Skin of body (tissue), 2 donors: ENCODE data around the gene OPCML. TPM values are rescaled to one million over a fixed set of nuclear protein-coding genes. Genes with fewer than 3 reads are reported as not detected.

Experiments
- DNase-seq: peaks from one replicate; lab custom pipeline; 2025; lab: John Stamatoyannopoulos, UW
- total RNA-seq: library from RNA; depleted of rRNA; stranded (reverse); fragments of >200 nt; gene quantifications from one replicate; pipeline ENCODE4 v1.2.3, GENCODE V29; 2014

The OPCML gene
- total RNA-seq, 1 donor from 2014 or later, result 0.49 TPM

DNA sequence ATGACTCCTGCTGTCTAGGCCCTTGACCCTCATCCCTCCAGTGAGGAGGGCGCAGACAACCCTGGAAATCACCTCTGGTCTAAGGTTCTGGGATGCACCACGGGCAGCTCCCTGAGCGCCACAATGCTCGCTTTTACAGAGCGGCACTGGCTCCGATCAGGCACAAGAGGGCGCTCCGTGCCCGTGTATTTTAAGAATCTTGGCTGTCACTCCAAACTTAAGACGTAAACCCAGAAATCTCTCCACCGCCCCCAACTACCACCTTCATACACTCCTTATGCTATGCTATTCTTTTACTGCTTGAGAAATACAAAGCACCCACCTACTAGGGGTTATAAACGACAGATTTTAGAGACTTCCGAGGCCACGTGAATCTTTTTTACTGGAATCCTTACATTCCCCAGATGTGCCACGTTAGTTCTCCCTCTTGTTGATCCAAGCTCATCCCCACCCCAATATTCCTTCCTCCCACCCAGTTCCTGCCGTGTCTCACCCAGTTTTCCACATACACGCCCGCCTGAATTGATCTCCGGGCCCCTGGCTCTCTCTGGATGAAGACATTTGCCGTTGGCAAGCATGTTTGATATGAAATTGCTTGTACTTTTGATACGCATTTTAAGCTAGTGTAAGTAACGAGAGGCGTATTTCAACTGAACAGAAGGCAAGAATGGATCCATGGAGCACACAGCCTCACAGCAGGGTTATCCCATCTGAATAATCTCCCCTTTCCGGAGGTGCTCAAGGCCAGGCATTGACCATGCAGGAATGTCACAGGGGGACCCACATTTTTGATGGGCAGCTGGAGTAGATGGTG lies 453.5 kb downstream of the OPCML start:
- DNase-seq, result no peak

DNA sequence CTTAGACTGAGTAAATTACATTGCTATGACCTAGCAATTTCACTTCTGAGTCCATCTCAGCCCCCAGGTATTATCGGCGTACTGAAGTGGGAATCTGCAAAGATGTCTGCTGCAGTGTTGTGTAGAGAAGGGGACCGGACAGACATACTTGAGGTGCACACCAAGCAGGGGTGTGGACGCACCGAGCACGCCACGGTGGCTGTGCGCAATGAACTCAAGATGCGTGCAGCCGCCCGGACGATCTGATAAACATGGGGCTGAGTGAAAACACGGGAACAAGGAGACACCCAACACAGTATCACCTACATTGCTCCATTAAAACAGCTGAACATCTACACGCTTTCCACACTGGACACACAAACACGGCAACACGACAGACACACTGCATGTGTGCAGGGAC lies 454.3 kb downstream of the OPCML start:
- DNase-seq, result no peak

DNA sequence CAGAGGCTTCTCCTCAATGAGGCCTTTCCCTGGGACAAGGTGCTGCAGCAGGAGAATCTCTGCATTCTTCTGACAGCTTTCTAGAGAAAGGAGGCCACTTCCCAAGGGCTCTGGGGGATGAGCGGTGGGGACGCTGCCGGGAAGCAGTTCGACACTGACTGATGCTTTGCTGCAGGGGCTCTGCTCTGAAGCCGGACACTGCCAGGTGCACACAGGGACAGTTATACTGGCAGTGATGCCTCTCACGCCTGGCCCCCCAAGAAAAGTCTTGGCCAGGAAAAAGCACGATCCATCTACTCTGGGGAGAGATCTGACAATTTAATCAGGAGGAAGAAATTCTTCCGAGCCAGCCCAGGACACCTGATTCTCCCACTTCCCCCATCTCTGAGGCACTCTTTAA lies 456.9 kb downstream of the OPCML start:
- no peak for DNase-seq

DNA sequence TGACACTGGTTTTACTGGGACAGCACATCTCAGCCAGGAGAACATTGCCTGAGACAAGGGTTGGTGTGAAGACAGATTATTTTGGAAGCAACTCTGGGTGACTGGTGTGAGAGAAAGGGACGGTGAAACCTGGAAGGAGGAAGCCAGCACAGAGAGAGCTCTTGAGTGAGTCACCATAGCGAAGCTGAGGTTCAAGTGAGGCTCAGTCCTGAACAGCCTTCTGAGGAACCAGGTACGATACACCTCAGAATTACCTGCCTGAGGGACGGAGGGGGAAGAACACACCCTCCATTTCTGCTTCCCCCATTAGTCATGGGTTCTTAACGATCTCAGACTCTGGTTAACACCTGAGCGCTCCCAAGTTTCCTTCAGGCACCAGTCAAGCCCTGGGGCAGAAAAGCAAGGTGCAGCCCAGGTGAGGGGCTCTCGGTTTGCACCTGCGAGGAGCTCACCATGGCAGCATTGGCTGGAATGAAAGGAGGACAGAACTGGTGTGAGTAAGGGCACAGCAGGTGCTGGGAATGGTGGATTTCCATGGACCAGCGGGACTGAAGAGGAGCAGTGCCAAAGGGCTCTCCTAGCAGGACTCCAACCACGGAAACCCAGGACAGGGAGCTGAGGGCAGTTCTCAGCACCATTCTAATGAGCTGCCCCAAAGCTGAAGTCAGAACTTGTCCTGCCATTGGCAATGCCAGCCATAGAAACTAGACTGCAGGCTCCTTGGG lies 459.3 kb downstream of the OPCML start:
- no peak for DNase-seq

DNA sequence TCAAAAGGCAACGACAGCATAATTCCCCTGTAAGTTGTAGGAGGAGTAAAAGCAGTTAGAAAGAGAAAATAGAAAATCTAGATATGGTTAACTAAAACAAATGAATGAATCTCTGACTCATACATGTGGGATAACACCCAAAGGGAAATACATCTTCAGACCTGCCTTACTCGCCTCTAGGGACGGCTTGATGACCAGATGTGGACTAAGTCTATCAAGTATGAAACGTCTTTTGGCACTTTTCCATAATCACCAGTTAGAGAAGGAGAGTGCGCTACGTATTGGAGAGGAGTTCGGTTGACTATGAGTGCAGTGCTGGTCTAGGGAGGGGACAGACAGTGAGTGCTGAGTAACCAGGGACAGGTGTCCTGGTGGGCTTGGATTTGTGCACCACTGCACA lies 459.9 kb downstream of the OPCML start:
- no peak for DNase-seq

DNA sequence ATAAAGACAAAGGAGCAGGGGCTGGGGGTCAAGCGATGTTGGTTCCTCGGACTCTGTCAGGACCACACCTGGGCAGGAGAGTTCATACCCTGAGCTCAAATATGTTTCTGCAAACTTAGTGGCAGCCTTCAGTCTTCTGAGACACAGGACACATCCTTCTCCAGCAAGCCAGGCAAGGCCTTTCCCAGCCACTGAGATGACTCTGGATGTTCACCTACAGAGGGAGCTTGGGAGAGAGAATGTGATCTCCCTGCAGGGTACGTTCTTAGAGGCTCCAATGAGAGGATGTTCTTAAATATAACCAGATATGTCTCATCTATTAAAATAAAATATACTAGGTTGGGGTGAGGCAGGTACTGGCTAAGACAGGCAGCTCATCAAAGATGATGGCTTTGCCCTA lies 461.5 kb downstream of the OPCML start:
- no peak for DNase-seq

DNA sequence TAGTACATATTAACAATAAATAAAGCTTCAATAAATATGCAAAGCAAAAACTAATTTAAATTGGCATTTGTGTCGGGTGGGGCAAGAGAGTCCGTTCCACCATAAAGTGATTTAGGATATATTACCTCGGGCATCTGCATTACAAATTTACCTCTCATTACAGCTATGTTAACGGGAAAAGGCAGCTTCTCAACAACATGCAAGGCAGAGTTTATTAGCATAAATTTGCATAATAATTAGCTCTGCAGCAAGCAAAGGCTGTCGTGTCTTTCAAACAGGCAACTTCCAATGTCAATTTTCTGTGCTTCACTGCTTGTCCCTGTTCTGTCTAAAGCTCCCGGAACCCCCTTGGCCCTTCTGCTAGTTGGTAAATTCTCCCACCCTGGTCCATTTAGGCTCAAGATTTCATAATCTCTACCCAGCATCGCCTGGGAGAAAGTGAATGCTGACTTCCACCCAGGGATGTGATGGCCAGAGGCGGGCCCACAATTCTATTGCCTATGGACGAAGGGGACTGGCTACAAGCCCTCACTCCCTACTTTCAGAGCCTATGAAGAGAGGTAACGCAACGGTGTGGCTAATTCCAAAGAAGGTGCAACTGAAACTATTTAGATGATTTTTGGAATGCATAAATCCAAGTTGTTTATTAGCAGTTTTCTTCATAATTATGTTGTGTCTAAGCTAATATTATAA lies 462.1 kb downstream of the OPCML start:
- no peak for DNase-seq

DNA sequence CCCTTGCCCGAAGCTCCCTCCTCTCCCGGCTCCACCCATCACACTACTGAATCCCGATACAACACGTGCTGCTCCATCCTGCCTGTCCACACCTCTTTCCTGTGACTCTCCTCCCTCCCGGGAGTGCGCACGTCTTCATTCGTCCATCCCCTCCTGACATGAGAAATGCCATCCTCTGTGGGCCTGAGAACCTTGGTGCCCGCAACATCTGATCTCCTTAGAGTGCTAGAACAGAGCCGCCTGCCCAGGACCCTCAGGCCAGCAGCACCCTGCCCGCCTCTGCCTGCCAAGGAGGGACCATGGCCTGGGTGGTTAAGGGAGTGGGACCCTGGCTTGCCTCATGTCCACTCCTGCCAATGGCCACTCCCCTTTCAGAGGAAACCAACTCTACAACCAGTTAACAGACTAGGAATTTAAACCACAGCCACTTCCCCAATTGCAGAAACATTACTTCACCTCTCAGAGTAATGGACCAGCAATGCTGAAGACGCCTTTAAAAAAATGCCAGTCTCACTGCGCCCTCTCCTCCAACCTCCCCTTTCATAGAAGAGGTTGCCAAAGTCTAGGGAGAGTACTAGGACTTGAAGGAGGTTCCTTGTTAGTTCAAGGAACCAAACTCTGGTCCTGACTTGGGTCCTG lies 466.3 kb downstream of the OPCML start:
- DNase-seq, result no peak

DNA sequence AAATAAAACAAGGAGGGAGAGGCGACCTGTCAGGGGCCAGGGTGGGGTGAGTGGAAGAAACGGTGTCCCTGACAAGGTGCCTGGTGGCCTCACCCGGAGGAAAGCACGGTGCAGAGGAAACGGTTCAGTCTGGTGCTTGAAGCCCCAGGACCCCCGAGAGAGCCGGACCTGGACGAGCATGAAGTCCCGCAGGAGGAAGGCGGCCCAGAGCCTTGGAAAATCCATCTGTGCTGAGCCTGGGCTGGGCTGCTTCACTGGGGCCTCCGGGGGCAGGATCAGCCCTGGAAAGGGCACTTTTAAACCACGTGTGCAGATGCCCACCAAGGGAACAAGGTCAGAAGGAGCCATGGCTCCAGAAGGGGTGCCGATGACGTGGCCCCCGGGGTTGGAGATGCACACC lies 467.3 kb downstream of the OPCML start:
- no peak for DNase-seq

DNA sequence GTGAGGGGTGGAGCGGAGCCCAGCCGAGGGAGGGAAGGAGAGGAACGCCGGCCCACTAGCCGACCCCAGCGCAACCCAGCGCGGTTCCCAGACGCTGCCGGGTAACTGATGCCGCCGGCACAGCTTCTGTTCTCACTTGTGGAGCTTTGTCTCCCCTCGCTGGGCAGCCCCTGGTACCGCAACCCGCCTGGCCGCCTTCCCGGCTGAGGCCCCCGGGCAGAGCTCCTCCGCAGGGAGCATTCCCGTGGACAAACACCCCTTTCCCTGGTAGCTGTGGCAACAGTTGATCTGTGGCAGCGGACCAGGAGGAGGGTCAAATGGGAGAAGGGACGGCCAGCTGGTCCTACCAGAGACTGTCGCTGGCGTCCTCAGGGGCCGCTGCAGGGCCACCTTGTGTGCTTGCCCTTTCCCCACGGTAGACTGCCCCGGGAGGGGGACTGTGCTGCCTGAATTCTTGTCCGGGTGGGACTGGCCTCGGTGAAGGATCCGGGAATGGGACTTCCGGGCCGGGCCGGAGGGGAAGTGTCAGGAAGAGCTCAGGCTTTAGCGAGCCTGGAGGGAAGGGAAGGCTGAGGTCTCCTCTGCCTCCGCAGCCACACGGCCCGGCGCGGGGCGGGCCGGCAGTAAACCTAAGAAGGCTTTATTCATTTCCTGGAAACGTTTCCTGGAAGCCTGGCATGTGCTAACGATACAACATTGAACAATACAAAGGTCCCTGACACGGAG lies 468.0 kb downstream of the OPCML start:
- DNase-seq, result peak; percentile 57

DNA sequence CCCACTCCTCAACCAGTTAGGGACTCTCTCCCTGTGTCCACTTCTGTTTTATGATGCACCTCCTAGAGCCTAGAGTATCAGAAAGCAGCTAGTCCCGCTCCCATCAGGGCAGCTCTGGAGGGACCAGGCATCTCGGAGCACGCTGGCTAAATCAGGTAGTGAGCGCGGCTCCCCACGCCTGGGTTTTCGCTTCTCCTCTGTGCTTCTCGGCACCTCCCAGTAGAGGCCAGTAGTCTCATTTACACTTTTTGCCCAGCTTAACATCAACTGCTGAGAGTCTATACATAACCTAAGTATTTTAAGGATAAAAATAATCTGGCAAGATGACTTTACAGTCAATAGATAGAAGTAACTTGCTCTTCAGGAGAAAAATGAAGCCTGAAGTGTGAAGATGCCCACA lies 473.8 kb downstream of the OPCML start:
- no peak for DNase-seq

DNA sequence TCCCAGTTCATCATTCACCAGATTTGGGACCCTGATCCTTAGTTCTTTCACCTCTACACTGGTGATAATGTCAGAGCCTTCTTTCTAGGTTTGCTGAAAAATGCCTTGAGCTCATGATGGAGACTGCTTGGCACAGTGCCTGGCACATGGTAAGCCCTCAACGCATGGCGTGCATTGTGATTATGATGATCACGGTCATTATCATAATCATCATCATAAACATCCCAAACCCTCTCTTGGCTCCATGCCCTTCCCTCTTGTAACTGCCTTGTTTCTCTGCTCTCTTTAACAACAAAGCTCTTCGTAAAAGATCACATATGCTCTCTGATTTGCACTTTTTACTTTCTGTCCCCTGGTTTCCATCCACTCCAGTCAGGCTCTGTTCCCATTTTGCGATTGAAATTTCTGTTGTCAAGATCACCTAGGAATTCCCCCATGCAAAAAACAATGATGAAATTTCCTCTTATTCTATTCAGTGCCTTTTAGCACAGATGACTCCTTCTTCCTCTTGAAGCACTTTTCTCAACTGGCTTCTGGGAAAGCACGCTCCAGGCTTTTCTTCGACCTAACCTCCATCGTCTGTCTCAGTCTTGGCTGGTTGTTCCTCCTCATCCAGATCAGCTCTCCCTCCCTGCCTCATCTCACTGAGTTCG lies 479.1 kb downstream of the OPCML start:
- DNase-seq, result no peak

DNA sequence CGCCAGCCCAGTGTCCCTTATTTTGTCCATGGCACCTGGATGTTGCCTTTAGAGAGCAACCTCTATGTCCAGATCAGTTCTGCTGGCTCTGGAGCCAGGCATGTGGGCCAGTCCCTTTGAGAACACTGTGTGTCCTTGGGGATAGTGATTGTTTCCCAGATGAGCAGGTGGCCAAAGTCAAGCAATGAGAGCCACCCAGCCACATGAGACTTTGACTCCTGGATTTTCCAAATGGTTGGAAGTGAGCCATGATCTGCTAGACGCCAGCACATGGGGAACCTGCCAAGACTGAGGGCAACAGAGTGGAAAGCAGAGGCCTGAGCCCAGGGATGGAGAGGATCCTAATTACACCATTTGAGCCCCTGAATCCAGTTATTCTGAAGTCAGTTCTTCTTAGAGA lies 479.8 kb downstream of the OPCML start:
- DNase-seq, result no peak

DNA sequence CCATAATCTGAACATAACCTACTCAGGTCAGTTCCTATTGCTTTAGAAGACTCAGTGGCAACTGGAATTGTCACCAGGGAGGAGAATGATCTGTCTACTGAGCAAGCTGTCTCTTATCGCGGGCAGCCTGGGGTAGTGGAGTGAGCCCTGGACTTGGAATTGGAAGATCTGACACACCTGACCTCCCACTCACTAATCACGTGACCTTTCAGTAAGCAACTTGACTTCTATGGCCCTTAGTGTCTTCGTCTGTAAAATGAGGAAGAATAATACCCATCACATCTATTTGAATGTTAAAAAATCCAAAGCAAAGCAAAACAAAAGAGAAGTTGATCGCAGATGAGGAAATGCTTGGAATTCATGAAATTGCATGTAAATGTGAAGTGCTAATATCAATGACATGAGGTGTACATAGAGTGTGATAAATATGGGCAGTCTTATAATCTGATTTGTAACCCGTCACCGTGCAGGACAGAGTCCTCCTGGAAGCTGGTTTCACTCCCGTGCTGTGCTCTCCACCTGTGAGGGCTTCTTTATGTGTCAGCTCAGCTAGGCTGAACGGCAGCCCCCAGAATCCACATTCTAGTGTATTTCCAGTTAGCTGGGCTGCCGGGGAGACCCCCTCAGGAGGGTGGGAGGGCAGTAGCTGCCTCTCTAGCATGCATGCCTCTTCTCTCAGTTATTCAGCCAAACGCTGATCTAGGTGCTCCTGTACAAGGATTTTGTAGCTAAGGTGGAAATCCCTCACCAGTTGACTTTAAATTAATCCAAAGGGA lies 482.9 kb downstream of the OPCML start:
- DNase-seq, result no peak

DNA sequence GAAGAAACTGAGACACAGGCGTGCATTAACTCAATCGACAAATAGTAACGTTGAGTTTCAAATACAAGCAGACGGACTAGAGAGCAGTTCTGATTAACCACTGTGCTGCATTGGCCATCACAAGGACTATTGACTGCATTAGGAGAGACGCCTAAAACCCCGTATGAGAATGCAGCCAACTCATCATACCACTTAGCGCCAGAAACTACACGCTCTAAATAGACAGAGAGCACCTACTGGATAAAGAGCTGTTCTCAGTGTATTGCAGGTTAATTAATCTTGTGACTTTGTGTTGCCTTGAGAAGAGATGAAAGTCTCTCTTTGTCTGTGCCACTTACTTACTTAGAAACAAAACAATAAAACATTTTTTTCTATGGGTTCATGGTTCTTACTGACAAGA lies 484.0 kb downstream of the OPCML start:
- no peak for DNase-seq

DNA sequence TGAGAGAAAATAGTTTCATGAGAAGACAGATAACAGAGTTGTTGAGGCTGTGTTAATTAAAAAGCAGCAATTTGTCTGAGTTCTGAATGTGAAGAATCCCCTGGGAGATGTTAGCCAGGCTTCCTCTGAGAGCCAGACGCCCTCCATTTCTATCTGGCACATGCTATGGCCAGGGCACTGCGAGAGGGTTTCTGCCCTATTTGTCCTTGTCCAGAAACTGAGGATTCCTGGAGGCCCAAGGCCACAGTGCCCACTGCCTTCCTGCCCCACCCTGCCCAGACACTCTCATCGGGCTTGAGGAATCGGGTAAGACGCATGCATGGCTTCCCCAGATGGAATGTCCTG lies 484.6 kb downstream of the OPCML start:
- no peak for DNase-seq

DNA sequence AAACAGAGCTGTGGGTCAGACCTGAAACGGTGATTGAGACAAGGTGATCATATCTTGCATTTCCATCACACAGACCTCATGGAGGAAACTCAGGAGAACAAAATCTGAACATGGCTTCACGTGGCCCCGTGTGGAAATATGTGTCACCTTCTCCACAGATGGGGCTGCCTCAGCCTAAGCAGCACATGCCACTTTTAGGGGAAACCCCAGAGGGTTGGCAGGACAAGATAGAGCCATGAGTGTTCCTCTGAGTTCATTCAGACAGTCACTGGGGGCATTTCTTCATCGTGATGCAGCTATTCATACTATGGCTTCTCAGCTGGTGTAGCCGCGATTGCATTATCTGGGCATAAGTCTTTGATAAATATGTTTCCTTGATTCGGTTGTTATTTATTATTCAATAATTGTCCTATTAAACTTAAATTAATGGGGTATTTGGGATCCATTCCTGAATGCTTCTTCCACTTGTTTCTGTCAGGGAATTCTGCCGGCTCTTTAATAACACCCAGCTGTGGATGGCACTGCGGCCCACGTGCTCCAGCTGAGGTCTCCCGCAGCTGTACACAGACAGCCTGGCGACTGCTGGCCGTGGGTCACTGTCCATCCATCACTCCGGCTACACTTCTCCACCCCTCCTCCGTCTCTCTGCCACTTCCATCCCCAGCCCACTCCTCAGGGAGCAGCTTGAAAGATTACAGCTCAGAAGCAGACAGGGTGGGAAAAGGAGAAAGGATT lies 485.1 kb downstream of the OPCML start:
- DNase-seq, result no peak

DNA sequence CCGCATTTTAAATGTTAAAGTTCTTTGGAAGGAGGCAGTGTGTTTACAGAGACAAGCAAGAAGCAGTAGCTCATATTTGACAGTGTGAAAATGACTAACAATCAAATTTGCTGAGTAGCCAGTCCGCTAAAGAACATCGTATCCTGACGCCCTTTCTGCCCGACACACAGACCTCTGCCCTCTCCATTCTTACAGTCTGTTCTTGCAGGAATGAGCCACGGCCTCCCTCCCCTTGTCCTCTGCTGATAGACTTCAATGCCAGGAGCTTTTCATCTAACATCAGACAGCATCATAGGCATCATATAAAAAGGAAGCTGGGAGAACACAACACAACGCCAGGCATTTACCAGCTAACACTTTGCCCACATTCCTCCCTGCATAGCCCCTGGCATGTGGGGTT lies 486.0 kb downstream of the OPCML start:
- no peak for DNase-seq
